ENCODE measurements around the gene AMDHD1.
A peak's percentile ranks its signal among the peaks of the same experiment; 100 is the strongest.

Gene AMDHD1, protein sequence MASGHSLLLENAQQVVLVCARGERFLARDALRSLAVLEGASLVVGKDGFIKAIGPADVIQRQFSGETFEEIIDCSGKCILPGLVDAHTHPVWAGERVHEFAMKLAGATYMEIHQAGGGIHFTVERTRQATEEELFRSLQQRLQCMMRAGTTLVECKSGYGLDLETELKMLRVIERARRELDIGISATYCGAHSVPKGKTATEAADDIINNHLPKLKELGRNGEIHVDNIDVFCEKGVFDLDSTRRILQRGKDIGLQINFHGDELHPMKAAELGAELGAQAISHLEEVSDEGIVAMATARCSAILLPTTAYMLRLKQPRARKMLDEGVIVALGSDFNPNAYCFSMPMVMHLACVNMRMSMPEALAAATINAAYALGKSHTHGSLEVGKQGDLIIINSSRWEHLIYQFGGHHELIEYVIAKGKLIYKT

DNA sequence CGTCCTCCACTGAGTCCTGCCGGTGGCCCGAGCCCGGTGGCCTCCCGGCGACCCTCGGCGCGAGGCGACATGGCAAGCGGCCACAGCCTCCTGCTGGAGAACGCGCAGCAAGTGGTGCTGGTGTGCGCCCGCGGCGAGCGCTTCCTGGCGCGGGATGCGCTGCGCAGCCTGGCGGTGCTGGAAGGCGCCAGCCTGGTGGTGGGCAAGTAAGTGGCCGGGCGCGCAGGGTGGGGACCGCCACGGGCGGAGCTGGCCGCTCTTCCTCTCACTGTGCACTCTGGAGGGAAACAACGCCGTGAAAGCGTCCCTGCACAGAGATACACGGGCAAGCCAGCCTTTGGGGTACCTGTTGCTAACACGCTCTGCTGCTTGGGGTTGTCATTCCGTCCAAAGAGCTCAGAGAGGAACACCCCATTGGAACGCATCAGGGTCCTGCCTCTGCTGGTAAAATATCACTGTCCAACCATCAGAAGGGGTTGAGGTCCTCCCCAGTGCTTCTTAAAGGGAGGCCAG is at the start of gene AMDHD1:
TSS of gene AMDHD1 (plus strand) at position 2 of the 513 bp plus-strand sequence. CDS start at position 70, 68 bp downstream.
- peaks cover 5% of the 10 kb centered on the region; the same call in 1 of the 2 replicates for H3K4me1 ChIP-seq (ENCODE audit: insufficient read depth, low read length)
- no peak within 1 kb of the TSS for H3K27ac ChIP-seq (ENCODE audit: low read length)
- no peaks in the 10 kb centered on the region for H3K9me3 ChIP-seq (ENCODE audit: insufficient read depth, low read depth, low read length)
- peaks cover 31% of the 10 kb centered on the region for H3K27me3 ChIP-seq (ENCODE audit: insufficient read depth, low read length)
- H3K9ac ChIP-seq (ENCODE audit: low read depth, low read length): peak within 1 kb of the TSS; percentile 58; the same call in 1 of the 2 replicates
- H3K4me3 ChIP-seq (ENCODE audit: low read length): peak within 1 kb of the TSS; percentile 93
- no peaks in the 10 kb centered on the region for H3K36me3 ChIP-seq (ENCODE audit: insufficient read depth, low read depth, low read length)

DNA sequence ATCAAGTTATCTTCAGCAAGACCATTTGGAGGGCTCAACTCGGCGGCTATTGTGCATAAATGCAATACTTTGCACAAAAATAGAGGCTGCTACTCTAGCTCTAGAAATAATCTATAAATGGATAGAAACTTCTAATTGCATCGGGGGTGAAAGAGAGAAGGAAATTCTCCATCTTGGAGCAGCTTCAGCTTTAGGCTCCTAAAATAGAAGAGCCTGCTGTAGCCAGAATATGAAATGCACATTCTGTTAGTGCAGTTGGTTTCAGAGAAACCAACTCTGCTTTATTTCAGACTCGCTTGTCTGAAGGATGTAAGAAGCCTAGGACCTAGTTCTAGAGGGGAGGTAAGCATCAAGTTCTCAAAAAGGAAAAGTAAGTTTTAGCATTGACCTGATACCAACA is 46.3 kb upstream of the AMDHD1 start:
- H3K27me3 ChIP-seq (ENCODE audit: insufficient read depth, low read length): no peaks in the 10 kb centered on the region
- H3K27ac ChIP-seq (ENCODE audit: low read length): no peak overlapping the region
- no peak overlapping the region for H3K4me3 ChIP-seq (ENCODE audit: low read length)

DNA sequence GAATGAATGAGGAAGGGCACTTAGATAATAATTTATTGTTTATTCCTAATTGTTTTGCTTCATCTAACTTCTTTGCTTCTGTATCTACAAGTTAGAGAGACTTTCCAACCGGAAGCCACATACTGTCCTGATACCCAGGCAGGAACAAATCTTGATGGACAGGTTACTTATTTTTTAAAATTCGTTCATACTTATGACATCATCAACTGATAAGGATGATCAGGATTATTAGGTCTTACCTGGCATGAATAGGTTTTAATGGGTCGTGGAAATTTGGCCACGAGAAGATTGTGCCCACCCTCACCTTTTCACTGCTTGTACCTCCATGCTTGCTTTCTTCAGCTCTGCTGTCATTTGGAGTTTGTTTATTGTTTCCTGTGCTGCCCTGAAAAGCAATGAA is 45.0 kb upstream of the AMDHD1 start:
- Histone ChIP-seq H3K27me3 (ENCODE audit: insufficient read depth, low read length) (no peaks in the 10 kb centered on the region), H3K9ac (ENCODE audit: low read depth, low read length) (no peak overlapping the region), H3K9me3 (ENCODE audit: insufficient read depth, low read depth, low read length) (no peaks in the 10 kb centered on the region), H3K4me3 (ENCODE audit: low read length) (no peak overlapping the region), H3K36me3 (ENCODE audit: insufficient read depth, low read depth, low read length) (no peaks in the 10 kb centered on the region), H3K27ac (ENCODE audit: low read length) (no peak overlapping the region), H3K4me1 (ENCODE audit: insufficient read depth, low read length) (no peaks in the 10 kb centered on the region)

More for the DNA sequence above, 46.3 kb upstream of the AMDHD1 start:
- Histone ChIP-seq H3K9ac (ENCODE audit: low read depth, low read length) (no peak overlapping the region), H3K4me1 (ENCODE audit: insufficient read depth, low read length) (no peaks in the 10 kb centered on the region), H3K36me3 (ENCODE audit: insufficient read depth, low read depth, low read length) (no peaks in the 10 kb centered on the region), H3K9me3 (ENCODE audit: insufficient read depth, low read depth, low read length) (no peaks in the 10 kb centered on the region)

DNA sequence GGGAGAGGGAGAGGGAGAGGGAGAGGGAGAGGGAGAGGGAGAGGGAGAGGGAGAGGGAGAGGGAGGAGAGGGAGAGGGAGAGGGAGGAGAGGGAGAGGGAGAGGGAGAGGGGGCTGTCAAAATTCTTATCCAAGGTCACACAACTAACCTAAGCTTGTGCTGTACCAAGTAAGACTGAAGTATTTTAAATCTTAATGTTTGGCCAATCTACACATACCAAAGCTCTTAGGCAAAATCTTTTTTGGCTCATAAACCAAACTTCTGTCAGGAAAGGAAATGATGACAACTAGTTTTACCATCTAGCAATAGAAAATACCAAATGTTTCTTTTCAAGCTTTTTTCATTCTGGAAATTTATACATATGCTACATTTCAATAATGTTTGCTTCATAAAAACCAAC is 34.6 kb upstream of the AMDHD1 start:
- no peak overlapping the region for H3K27ac ChIP-seq (ENCODE audit: low read length)
- H3K4me3 ChIP-seq (ENCODE audit: low read length): no peak overlapping the region
- no peaks in the 10 kb centered on the region for H3K27me3 ChIP-seq (ENCODE audit: insufficient read depth, low read length)
- H3K9ac ChIP-seq (ENCODE audit: low read depth, low read length): no peak overlapping the region
- no peaks in the 10 kb centered on the region for H3K4me1 ChIP-seq (ENCODE audit: insufficient read depth, low read length)
- H3K36me3 ChIP-seq (ENCODE audit: insufficient read depth, low read depth, low read length): no peaks in the 10 kb centered on the region
- no peaks in the 10 kb centered on the region for H3K9me3 ChIP-seq (ENCODE audit: insufficient read depth, low read depth, low read length)

DNA sequence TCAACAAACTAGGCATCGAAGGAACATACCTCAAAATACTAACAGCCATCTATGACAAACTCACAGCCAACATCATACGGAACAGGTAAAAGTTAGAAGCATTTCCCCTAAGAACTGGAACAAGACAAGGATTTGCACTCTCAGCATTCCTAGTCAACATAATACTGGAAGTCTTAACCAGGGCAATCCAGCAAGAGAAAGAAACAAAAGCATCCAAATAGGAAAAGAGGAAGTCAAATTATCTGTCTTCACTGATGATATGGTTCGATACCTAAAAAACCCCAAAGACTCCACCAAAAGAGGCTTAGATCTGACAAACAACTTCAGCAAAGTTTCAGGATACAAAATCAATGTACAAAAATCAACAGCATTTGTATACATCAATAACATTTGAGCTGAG is 33.3 kb upstream of the AMDHD1 start:
- H3K4me3 ChIP-seq (ENCODE audit: low read length): no peak overlapping the region
- no peak overlapping the region for H3K27ac ChIP-seq (ENCODE audit: low read length)
- H3K27me3 ChIP-seq (ENCODE audit: insufficient read depth, low read length): no peaks in the 10 kb centered on the region
- no peaks in the 10 kb centered on the region for H3K4me1 ChIP-seq (ENCODE audit: insufficient read depth, low read length)
- H3K36me3 ChIP-seq (ENCODE audit: insufficient read depth, low read depth, low read length): no peaks in the 10 kb centered on the region
- H3K9me3 ChIP-seq (ENCODE audit: insufficient read depth, low read depth, low read length): no peaks in the 10 kb centered on the region
- no peak overlapping the region for H3K9ac ChIP-seq (ENCODE audit: low read depth, low read length)

DNA sequence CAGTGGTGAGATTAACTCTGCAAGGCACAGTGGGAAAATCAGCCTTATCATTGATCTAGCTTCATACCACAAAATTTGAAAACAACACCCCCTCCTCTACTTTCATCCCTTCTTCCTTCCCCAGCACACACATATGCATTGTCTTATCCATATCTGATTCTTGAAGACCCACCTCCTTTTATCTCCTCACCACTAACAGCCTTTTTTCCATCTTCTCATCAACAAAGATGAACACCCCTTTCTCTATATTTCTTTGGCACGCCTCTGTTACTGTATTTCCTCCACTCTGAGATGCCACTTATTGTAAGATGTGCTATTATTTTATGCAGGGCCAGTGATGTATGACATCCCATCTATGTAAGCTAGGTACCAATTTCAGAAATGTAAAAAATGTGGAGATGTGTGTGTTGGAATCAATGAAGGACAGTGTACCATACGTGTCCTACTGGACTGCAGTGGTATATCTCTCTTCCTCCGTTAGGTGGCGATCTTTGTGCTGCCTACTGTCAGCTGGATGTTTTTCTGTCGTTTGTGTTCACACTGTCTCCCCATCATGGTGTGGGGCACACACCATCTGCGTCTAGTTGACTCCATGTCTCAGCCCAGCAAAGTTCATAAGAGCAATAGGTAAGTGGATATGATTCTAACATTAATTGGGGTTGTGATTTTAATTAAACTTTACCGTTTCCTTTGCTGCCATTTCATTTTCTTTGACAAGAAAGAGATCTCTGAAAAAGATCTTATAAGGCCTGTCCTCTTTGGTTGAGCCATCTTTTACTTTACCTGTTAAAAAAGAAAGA is 24.7 kb upstream of the AMDHD1 start:
- Histone ChIP-seq H3K36me3 (ENCODE audit: insufficient read depth, low read depth, low read length) (no peaks in the 10 kb centered on the region), H3K9ac (ENCODE audit: low read depth, low read length) (no peak overlapping the region), H3K4me1 (ENCODE audit: insufficient read depth, low read length) (no peaks in the 10 kb centered on the region), H3K9me3 (ENCODE audit: insufficient read depth, low read depth, low read length) (no peaks in the 10 kb centered on the region), H3K4me3 (ENCODE audit: low read length) (no peak overlapping the region), H3K27me3 (ENCODE audit: insufficient read depth, low read length) (no peaks in the 10 kb centered on the region), H3K27ac (ENCODE audit: low read length) (no peak overlapping the region)

DNA sequence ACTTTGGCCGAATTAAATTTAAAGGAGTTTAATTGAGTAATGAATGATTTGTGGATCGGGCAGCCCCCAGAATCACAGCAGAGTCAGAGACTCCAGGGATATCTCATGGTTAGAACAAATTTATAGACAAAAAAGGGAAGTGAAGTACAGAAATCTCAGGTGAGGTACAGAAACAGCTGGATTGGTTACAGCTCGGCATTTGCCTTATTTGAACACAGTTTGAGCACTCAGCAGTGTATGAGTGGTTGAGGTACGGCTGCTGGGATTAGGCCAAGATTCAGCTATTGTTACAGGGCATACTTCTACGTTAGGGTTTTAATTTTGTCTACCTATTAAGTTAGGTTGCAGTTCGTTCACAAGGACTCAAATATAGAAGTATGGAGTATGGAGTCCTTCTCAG is 24.0 kb upstream of the AMDHD1 start:
- H3K4me3 ChIP-seq (ENCODE audit: low read length): no peak overlapping the region
- H3K9me3 ChIP-seq (ENCODE audit: insufficient read depth, low read depth, low read length): no peaks in the 10 kb centered on the region
- no peaks in the 10 kb centered on the region for H3K27me3 ChIP-seq (ENCODE audit: insufficient read depth, low read length)
- no peaks in the 10 kb centered on the region for H3K4me1 ChIP-seq (ENCODE audit: insufficient read depth, low read length)
- H3K9ac ChIP-seq (ENCODE audit: low read depth, low read length): no peak overlapping the region
- no peaks in the 10 kb centered on the region for H3K36me3 ChIP-seq (ENCODE audit: insufficient read depth, low read depth, low read length)
- no peak overlapping the region for H3K27ac ChIP-seq (ENCODE audit: low read length)

DNA sequence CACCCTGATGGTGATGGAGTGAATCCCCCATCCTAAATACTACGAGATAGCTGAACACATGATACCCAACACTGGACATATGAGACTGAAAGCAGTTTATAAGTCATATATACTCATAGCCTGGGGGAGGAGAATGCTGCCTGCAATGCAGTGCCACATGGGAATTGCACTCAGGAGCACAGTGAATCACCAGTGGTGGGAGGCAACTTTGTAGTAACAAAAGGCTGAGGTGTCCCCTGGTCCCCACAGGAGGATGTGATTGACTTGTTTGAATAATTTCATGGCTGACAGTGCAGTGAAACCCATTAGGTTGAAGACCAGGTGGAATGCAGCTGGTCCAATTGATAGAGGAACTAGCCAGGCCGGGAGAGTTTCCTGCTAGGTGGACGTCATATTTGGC is 20.9 kb upstream of the AMDHD1 start:
- Histone ChIP-seq H3K4me1 (ENCODE audit: insufficient read depth, low read length) (no peaks in the 10 kb centered on the region), H3K4me3 (ENCODE audit: low read length) (no peak overlapping the region), H3K27me3 (ENCODE audit: insufficient read depth, low read length) (no peaks in the 10 kb centered on the region), H3K36me3 (ENCODE audit: insufficient read depth, low read depth, low read length) (no peaks in the 10 kb centered on the region), H3K9ac (ENCODE audit: low read depth, low read length) (no peak overlapping the region), H3K27ac (ENCODE audit: low read length) (no peak overlapping the region), H3K9me3 (ENCODE audit: insufficient read depth, low read depth, low read length) (no peaks in the 10 kb centered on the region)

DNA sequence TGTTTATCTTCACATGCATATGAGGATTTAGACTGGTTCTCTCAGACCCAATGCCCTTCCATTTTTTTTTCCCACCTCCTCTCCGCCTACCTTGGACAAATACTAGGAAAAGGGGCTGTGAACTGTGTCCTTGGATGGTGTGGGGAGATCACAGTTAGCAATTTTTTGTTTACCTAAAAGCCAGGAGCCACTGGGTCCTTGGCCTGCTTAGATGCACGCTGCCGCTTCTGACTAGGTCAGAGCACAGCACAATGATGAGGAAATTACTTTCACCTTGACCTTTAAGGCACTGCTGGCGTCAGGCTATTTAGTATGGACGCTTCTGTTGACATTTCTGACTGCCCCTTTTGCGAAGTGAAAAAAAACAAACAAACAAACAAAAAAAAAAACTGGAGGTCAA is 2.6 kb upstream of the AMDHD1 start:
- H3K9me3 ChIP-seq (ENCODE audit: insufficient read depth, low read depth, low read length): no peaks in the 10 kb centered on the region
- no peaks in the 10 kb centered on the region for H3K36me3 ChIP-seq (ENCODE audit: insufficient read depth, low read depth, low read length)
- H3K27ac ChIP-seq (ENCODE audit: low read length): no peak overlapping the region
- H3K4me3 ChIP-seq (ENCODE audit: low read length): no peak overlapping the region
- peaks cover 30% of the 10 kb centered on the region for H3K27me3 ChIP-seq (ENCODE audit: insufficient read depth, low read length)
- H3K4me1 ChIP-seq (ENCODE audit: insufficient read depth, low read length): peaks cover 3% of the 10 kb centered on the region; the same call in 1 of the 2 replicates
- no peak overlapping the region for H3K9ac ChIP-seq (ENCODE audit: low read depth, low read length)

DNA sequence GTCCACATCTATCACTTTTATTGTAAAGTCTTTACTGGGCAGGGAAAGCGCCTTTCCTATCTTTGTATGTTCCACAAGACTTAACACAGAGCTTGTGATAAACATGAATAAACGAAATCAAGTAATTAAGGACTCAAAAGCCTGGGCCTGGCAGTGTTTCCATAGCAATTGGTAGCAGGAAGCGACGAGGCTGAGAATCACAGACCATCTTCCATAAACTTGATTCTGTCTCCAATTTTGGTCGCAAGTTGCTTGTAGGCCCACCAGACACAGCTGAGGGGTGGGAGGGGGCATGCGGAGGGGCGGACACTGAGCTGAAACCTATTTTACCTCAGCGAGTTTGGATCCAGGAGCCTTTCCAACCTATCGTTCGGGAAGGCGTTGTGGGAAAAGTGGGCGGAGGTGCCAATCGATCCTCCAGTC is 1.0 kb upstream of the AMDHD1 start:
- Histone ChIP-seq H3K4me1 (ENCODE audit: insufficient read depth, low read length) (peaks cover 5% of the 10 kb centered on the region; the same call in 1 of the 2 replicates), H3K9ac (ENCODE audit: low read depth, low read length) (peak overlapping the region; percentile 58; the same call in 1 of the 2 replicates), H3K4me3 (ENCODE audit: low read length) (peak overlapping the region; percentile 93), H3K27ac (ENCODE audit: low read length) (no peak overlapping the region), H3K9me3 (ENCODE audit: insufficient read depth, low read depth, low read length) (no peaks in the 10 kb centered on the region), H3K36me3 (ENCODE audit: insufficient read depth, low read depth, low read length) (no peaks in the 10 kb centered on the region), H3K27me3 (ENCODE audit: insufficient read depth, low read length) (peaks cover 31% of the 10 kb centered on the region)

DNA sequence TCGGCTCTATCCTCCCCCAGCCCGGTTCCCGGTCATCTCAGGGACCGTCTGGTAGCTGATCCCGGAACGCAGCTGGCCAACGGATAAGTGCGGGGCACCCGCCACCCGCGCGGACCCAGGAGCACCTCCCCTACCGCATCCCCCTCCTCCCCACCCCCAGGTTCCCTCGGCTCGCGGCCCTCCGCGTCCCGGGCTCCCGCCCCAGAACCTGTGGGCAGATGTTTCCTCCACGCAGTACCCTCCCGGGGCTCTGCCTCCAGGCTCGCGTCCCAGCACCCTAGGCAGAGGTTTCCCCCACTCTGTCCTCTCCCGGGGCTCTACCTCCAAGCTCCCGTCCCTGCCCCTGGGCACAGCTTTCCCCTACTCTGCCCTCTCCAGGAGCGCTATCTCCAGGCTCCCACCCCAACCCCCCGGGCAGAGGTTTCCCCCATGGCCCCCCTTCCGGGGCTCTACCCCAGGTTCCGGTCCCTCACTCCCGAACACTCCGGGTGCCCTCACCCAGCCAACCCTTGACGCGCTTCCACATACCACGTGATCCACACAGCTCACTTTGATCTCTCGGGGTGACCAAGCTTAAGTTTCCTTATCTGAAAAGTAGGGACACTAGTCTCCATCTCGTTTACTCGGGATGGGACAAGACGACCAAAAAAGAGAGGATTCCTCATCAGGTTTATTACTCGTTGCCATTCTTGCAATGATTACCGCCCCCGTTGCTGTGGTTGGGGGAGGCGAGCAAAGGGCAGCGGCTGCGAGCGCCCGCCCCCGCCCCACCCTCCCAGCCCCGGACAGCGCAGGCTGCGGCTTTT is 404 bp upstream of the AMDHD1 start, which contains the start of gene CCDC38:
TSS of gene CCDC38 (minus strand) at position 91 of the 806 bp plus-strand sequence. CDS start 6,105 bp downstream, outside the sequence.
- Histone ChIP-seq H3K27me3 (ENCODE audit: insufficient read depth, low read length) (peaks cover 31% of the 10 kb centered on the region), H3K27ac (ENCODE audit: low read length) (no peak within 1 kb of the TSS), H3K36me3 (ENCODE audit: insufficient read depth, low read depth, low read length) (no peaks in the 10 kb centered on the region), H3K4me1 (ENCODE audit: insufficient read depth, low read length) (peaks cover 5% of the 10 kb centered on the region; the same call in 1 of the 2 replicates), H3K4me3 (ENCODE audit: low read length) (peak within 1 kb of the TSS; percentile 93), H3K9me3 (ENCODE audit: insufficient read depth, low read depth, low read length) (no peaks in the 10 kb centered on the region), H3K9ac (ENCODE audit: low read depth, low read length) (peak within 1 kb of the TSS; percentile 58; the same call in 1 of the 2 replicates)

Measured in iPS-20b (cell line).